Measurements from ENCODE around the gene TMOD1.
"Not testable (repeated sequence)": the region's sequence is repeated elsewhere in the genome, so short reads cannot be mapped to it uniquely, and the experiment has no call there.

Gene TMOD1

DNA sequence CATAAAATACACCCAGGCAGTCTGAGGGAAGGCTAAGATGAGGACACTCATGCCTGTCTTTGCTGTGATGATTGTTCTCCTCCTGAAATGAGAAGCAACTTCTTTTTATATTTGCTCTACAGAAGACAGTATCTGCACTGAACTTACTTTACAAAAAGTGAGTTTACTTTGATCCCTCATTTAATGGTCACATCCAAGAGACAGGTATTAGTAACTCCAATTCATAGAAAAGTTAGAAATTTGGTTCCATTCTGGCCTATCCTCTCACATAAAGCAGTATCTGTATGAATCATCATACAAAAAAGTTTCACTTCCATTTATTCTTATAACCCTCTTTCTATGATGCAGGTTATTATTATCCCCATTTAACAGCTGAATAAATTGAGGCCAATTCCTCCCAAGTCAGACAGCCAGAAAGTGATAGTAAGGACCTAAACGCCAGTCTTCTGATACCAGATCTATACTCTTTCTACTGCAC lies 116.5 kb downstream of the TMOD1 start:
- TF ChIP-seq, protein P1, sequence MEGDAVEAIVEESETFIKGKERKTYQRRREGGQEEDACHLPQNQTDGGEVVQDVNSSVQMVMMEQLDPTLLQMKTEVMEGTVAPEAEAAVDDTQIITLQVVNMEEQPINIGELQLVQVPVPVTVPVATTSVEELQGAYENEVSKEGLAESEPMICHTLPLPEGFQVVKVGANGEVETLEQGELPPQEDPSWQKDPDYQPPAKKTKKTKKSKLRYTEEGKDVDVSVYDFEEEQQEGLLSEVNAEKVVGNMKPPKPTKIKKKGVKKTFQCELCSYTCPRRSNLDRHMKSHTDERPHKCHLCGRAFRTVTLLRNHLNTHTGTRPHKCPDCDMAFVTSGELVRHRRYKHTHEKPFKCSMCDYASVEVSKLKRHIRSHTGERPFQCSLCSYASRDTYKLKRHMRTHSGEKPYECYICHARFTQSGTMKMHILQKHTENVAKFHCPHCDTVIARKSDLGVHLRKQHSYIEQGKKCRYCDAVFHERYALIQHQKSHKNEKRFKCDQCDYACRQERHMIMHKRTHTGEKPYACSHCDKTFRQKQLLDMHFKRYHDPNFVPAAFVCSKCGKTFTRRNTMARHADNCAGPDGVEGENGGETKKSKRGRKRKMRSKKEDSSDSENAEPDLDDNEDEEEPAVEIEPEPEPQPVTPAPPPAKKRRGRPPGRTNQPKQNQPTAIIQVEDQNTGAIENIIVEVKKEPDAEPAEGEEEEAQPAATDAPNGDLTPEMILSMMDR (IDR thresholded peaks at IDR 0.05; ENCODE audit: low read depth, low read length), result no peak
- H3K27me3 ChIP-seq, result no peaks in the 10 kb centered on the region
- H3K9me3 ChIP-seq, result no peaks in the 10 kb centered on the region
- DNase-seq, result no peak
- H3K36me3 ChIP-seq, result peaks cover 49% of the 10 kb centered on the region
- H3K4me3 ChIP-seq (ENCODE audit: low read depth, low read length), result no peak overlapping the region
- H3K4me1 ChIP-seq, result no peaks in the 10 kb centered on the region

DNA sequence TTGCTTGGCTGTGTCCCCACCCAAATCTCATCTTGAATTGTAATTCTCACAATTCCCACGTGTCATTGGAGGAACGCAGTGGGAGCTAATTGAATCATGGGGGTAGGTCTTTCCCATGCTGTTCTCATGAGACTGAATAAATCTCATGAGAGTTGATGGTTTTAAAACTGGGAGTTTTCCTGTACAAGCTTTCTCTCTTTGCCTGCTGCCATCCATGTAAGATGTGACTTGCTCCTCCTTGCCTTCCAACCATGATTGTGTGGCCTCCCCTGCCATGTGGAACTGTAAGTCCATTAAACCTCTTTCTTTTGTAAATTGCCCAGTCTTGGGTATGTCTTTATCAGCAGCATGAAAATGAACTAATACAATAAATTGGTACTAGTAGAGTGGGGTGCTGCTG lies 118.6 kb downstream of the TMOD1 start:
- not testable (repeated sequence) for H3K4me1 ChIP-seq; H3K4me3 ChIP-seq (ENCODE audit: low read depth, low read length); H3K9me3 ChIP-seq; H3K27me3 ChIP-seq; DNase-seq
- peaks cover 63% of the 10 kb centered on the region for H3K36me3 ChIP-seq

DNA sequence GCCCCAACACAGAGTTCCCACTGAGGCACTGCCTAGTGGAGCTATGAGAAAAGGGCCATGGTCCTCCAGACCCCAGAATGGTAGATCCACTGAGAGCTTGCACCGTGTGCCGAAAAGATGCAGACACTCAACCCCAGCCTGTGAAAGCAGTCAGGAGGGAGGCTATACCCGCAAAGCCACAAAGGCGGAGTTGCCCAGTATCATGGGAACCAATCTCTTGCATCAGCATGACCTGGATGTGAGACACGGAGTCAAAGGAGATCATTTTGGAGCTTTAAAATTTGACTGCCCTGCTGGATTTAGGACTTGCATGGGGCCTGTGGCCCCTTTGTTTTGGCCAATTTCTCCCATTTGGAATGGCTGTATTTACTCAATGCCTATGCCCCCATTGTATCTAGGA lies 121.0 kb downstream of the TMOD1 start:
- H3K4me1 ChIP-seq; H3K4me3 ChIP-seq (ENCODE audit: low read depth, low read length); H3K27me3 ChIP-seq; DNase-seq; H3K9me3 ChIP-seq: not testable (repeated sequence)
- H3K36me3 ChIP-seq, result peaks cover 65% of the 10 kb centered on the region

- Histone ChIP-seq H3K36me3 (peaks cover 61% of the 10 kb centered on the region), H3K4me3 (ENCODE audit: low read depth, low read length) (no peak overlapping the region), H3K27me3 (no peaks in the 10 kb centered on the region), H3K9me3 (no peaks in the 10 kb centered on the region), H3K4me1 (no peaks in the 10 kb centered on the region)
- TF ChIP-seq, protein P1 (IDR thresholded peaks at IDR 0.05; ENCODE audit: low read depth, low read length), result no peak
- no peak for DNase-seq
Measured at GRCh38 chr9:97623946-97624345, 122.5 kb downstream of the TMOD1 start.

DNA sequence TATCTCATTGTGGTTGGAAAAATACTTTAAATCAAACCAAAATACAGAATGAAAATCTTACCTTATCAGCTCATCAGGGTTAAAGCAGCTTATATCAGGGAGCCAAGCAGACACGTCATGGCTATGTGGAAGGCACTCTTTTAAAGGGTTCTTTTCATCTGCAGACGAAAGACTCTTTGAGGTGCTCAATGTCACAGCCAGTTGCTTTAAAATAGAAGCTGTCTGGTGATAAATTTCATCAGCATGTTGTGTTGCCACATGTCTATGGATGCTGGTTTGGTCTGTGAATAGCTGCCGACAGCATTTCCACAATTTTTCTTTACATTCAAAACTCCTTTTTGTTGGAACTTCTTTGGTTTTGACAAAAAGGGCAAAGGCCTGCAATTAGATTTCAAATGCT lies 124.2 kb downstream of the TMOD1 start:
- Histone ChIP-seq H3K4me1 (no peaks in the 10 kb centered on the region), H3K4me3 (ENCODE audit: low read depth, low read length) (no peak overlapping the region), H3K9me3 (no peaks in the 10 kb centered on the region), H3K27me3 (no peaks in the 10 kb centered on the region), H3K36me3 (peaks cover 54% of the 10 kb centered on the region)
- DNase-seq, result no peak
- TF ChIP-seq, protein P1 (IDR thresholded peaks at IDR 0.05; ENCODE audit: low read depth, low read length), result no peak

GRCh38 chr9:97627624-97628023 lies 126.2 kb downstream of the TMOD1 start:
- Histone ChIP-seq H3K4me1 (no peaks in the 10 kb centered on the region), H3K36me3 (peaks cover 41% of the 10 kb centered on the region), H3K4me3 (ENCODE audit: low read depth, low read length) (no peak overlapping the region), H3K27me3 (no peaks in the 10 kb centered on the region), H3K9me3 (no peaks in the 10 kb centered on the region)
- no peak for DNase-seq
- TF ChIP-seq, protein P1 (IDR thresholded peaks at IDR 0.05; ENCODE audit: low read depth, low read length), result no peak

DNA sequence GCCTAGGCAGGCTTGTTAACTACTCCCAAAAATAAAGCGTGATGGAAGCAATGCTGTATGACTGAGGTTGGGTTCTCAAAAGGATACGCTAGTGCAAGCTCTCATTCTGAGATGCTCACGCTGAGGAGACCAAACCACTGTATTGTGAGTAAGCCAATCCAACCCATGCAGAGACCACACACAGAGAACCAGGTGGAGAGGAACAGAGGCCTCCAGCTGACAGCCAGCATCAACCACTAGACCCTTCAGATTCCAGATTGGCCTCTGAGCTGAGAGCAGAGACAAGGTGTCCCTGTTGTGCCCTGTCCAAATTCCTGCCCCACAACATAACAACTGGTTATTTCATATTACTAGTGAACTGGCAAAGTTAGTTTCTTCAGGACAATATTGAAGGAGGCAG lies 127.2 kb downstream of the TMOD1 start:
- TF ChIP-seq, protein P1 (IDR thresholded peaks at IDR 0.05; ENCODE audit: low read depth, low read length), result no peak
- no peaks in the 10 kb centered on the region for H3K27me3 ChIP-seq
- H3K36me3 ChIP-seq, result peaks cover 32% of the 10 kb centered on the region
- DNase-seq, result no peak
- no peaks in the 10 kb centered on the region for H3K9me3 ChIP-seq
- no peak overlapping the region for H3K4me3 ChIP-seq (ENCODE audit: low read depth, low read length)
- no peaks in the 10 kb centered on the region for H3K4me1 ChIP-seq
